ENCODE measurements around the gene OR6Y1. TPM values are rescaled to one million over a fixed set of nuclear protein-coding genes. Genes with fewer than 3 reads are reported as not detected.
A peak's percentile ranks its signal among the peaks of the same experiment; 100 is the strongest.

The OR6Y1 gene
- total RNA-seq, 1 donor from 2014 or later: not detected

- Mint-ChIP-seq H3K27ac (ENCODE audit: unreplicated experiment) (peak overlapping the region; percentile 80), H3K27me3 (ENCODE audit: unreplicated experiment) (peaks cover 2% of the 10 kb centered on the region), H3K9me3 (ENCODE audit: unreplicated experiment) (peaks cover 3% of the 10 kb centered on the region)
Measured at GRCh38 chr1:158527190-158527815, 26.9 kb downstream of the OR6Y1 start.

GRCh38 chr1:158521666-158522058, 32.5 kb downstream of the OR6Y1 start:
- TF ChIP-seq CTCF (IDR thresholded peaks at IDR 0.05; ENCODE audit: partially characterized antibody, unreplicated experiment): no peak
- Mint-ChIP-seq H3K4me1 (ENCODE audit: low read depth, unreplicated experiment) (no peaks in the 10 kb centered on the region), H3K9me3 (ENCODE audit: unreplicated experiment) (peaks cover 1% of the 10 kb centered on the region), H3K36me3 (ENCODE audit: unreplicated experiment) (no peaks in the 10 kb centered on the region), H3K27ac (ENCODE audit: unreplicated experiment) (no peak overlapping the region), H3K4me3 (ENCODE audit: unreplicated experiment) (no peak overlapping the region), H3K27me3 (ENCODE audit: unreplicated experiment) (peaks cover 2% of the 10 kb centered on the region)
- DNase-seq: no peak

More at GRCh38 chr1:158527190-158527815, 26.9 kb downstream of the OR6Y1 start:
- H3K36me3 Mint-ChIP-seq (ENCODE audit: unreplicated experiment): no peaks in the 10 kb centered on the region
- DNase-seq: no peak
- H3K4me1 Mint-ChIP-seq (ENCODE audit: low read depth, unreplicated experiment): no peaks in the 10 kb centered on the region
- H3K4me3 Mint-ChIP-seq (ENCODE audit: unreplicated experiment): no peak overlapping the region
- TF ChIP-seq CTCF (IDR thresholded peaks at IDR 0.05; ENCODE audit: partially characterized antibody, unreplicated experiment): peak; percentile 81

- no peaks in the 10 kb centered on the region for H3K4me1 Mint-ChIP-seq (ENCODE audit: low read depth, unreplicated experiment)
- no peak overlapping the region for H3K27ac Mint-ChIP-seq (ENCODE audit: unreplicated experiment)
- DNase-seq: no peak
- H3K36me3 Mint-ChIP-seq (ENCODE audit: unreplicated experiment): no peaks in the 10 kb centered on the region
- peaks cover 2% of the 10 kb centered on the region for H3K27me3 Mint-ChIP-seq (ENCODE audit: unreplicated experiment)
- H3K4me3 Mint-ChIP-seq (ENCODE audit: unreplicated experiment): no peak overlapping the region
- TF ChIP-seq CTCF (IDR thresholded peaks at IDR 0.05; ENCODE audit: partially characterized antibody, unreplicated experiment): no peak
- no peaks in the 10 kb centered on the region for H3K9me3 Mint-ChIP-seq (ENCODE audit: unreplicated experiment)
Measured at GRCh38 chr1:158520955-158521665, 33.1 kb downstream of the OR6Y1 start.

- no peak for TF ChIP-seq CTCF (IDR thresholded peaks at IDR 0.05; ENCODE audit: partially characterized antibody, unreplicated experiment)
- Mint-ChIP-seq H3K9me3 (ENCODE audit: unreplicated experiment) (no peaks in the 10 kb centered on the region), H3K36me3 (ENCODE audit: unreplicated experiment) (no peaks in the 10 kb centered on the region), H3K27me3 (ENCODE audit: unreplicated experiment) (peaks cover 2% of the 10 kb centered on the region), H3K4me3 (ENCODE audit: unreplicated experiment) (no peak overlapping the region), H3K4me1 (ENCODE audit: low read depth, unreplicated experiment) (no peaks in the 10 kb centered on the region), H3K27ac (ENCODE audit: unreplicated experiment) (no peak overlapping the region)
- no peak for DNase-seq
Measured at GRCh38 chr1:158520021-158520420, 34.2 kb downstream of the OR6Y1 start.

GRCh38 chr1:158516966-158517365, 37.2 kb downstream of the OR6Y1 start:
- H3K4me1 Mint-ChIP-seq (ENCODE audit: low read depth, unreplicated experiment): no peaks in the 10 kb centered on the region
- H3K9me3 Mint-ChIP-seq (ENCODE audit: unreplicated experiment): no peaks in the 10 kb centered on the region
- no peak overlapping the region for H3K4me3 Mint-ChIP-seq (ENCODE audit: unreplicated experiment)
- no peak for TF ChIP-seq CTCF (IDR thresholded peaks at IDR 0.05; ENCODE audit: partially characterized antibody, unreplicated experiment)
- H3K27me3 Mint-ChIP-seq (ENCODE audit: unreplicated experiment): peaks cover 1% of the 10 kb centered on the region
- no peak overlapping the region for H3K27ac Mint-ChIP-seq (ENCODE audit: unreplicated experiment)
- DNase-seq: no peak
- H3K36me3 Mint-ChIP-seq (ENCODE audit: unreplicated experiment): no peaks in the 10 kb centered on the region

Measured in glutamatergic neuron (in vitro differentiated cells).